Sigmoid colon (tissue), 4 donors: ENCODE data around the gene NTN1.

ENCODE experiments used
- CTCF ChIP-seq, 4 experiments: fragments of 450-650 bp in 3 of 4; fragments of 200-600 bp in 1 of 4; IDR thresholded peaks; one replicate each; pipeline ENCODE4 v1.5.1; 2016 to 2019; ENCODE audit warnings: antibody characterized with exemption in 4 of 4, mild to moderate bottlenecking in 3 of 4, moderate library complexity in 2 of 4
- POLR2A ChIP-seq, 2 donors: fragments of 450-650 bp; IDR thresholded peaks; one replicate each; pipeline ENCODE4 v1.6.1; 2016; ENCODE audit warnings: antibody characterized with exemption in 2 of 2, mild to moderate bottlenecking in 2 of 2, moderate library complexity in 2 of 2
- POLR2AphosphoS5 ChIP-seq, 4 donors: sonication (generic); formaldehyde crosslinking; IDR thresholded peaks; one replicate each; pipeline ENCODE4 v1.6.1; 2017; ENCODE audit warnings: antibody characterized with exemption in 4 of 4

DNA sequence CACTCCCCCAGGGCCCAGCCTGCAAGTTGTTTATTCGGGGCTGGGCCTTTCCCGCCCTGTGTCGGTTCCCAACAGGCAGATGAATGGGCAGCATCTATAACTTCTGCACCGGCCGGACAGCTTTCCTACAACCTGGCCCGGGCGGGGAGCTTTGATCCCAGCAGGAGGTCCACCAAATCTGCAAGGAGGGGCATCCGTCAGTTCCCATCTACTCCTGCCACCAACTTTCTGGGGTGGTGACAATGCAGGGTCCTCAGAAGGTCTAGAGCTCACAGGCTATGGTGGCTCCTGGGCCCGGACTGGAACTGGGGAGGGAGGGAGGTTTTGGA is 211.9 kb downstream of the NTN1 start:
- TF ChIP-seq POLR2AphosphoS5 (IDR thresholded peaks at IDR 0.05) = no peak
- no peak for TF ChIP-seq CTCF (IDR thresholded peaks at IDR 0.05)
- TF ChIP-seq POLR2A (IDR thresholded peaks at IDR 0.05) = no peak
